H1 (cell line): ENCODE data around the gene MYBPHL. TPM values are rescaled to one million over a fixed set of nuclear protein-coding genes. Genes with fewer than 3 reads are reported as not detected.

Experiments used
- ATF3 ChIP-seq: IDR thresholded peaks from 2 replicates; pipeline ENCODE4 v1.6.1; 2011; ENCODE audit warnings: low read depth, mild to moderate bottlenecking, low read length; ENCODE audit not compliant: insufficient read depth
- CHD7 ChIP-seq: fragments of 300-600 bp; sonication (generic); IDR thresholded peaks from 2 replicates; pipeline ENCODE4 v1.7.1; 2012; ENCODE audit warnings: low read length, moderate library complexity, mild to moderate bottlenecking, inconsistent platforms; ENCODE audit not compliant: insufficient replicate concordance
- GABPA ChIP-seq: IDR thresholded peaks from 2 replicates; pipeline ENCODE4 v1.6.1; 2011; ENCODE audit warnings: mild to moderate bottlenecking, low read length, moderate library complexity, borderline replicate concordance; ENCODE audit not compliant: insufficient read depth
- GTF2F1 ChIP-seq: IDR thresholded peaks from 2 replicates; pipeline ENCODE4 v1.6.1; 2012; ENCODE audit warnings: low read depth, low read length, improper control_type of control experiment, borderline replicate concordance
- YY1 ChIP-seq: IDR thresholded peaks from 2 replicates; pipeline ENCODE4 v1.6.1; 2011; ENCODE audit warnings: low read depth, mild to moderate bottlenecking, low read length
- polyA plus RNA-seq, 7 experiments: library from polyadenylated mRNA; depleted of rRNA in 3 of 7; stranded (reverse) in 5 of 7; unstranded in 2 of 7; fragments of >200 nt in 5 of 7; fragments of 200-250 nt in 2 of 7; gene quantifications; 1 replicate in 5 of 7; 2 replicates in 1 of 7; 4 replicates in 1 of 7; pipeline versions ENCODE4 v1.2.1 to v1.2.3, GENCODE V29; 2011 to 2013; ENCODE audit warnings: missing spikeins in 2 of 7, mixed read lengths in 2 of 7
- total RNA-seq: library from RNA; stranded (reverse); fragmentation: NEBNext Ultra II Directional; extraction: Animal tissue kit (Norgen Biotek cat#: 25700); gene quantifications from 2 replicates; pipeline ENCODE4 v1.2.1, GENCODE V29; 2021

The MYBPHL gene
- total and polyA plus RNA-seq, 2 of the 8 experiments (the other 6 are each of a cell fraction or from before 2014, with no cell fraction given): 0.24 to 0.30 TPM

- no peak for TF ChIP-seq GTF2F1
- no peak for TF ChIP-seq GABPA
- no peak for TF ChIP-seq ATF3
- TF ChIP-seq YY1: no peak
- no peak for TF ChIP-seq CHD7
Observed at GRCh38 chr1:109292364-109292763, 14.4 kb downstream of the MYBPHL start (continued).
